H1 (cell line): ENCODE measurements around the gene C20orf173. TPM values are rescaled to one million over a fixed set of nuclear protein-coding genes. Genes with fewer than 3 reads are reported as not detected.

Experiments
- CTCF ChIA-PET: fragments of 300-600 bp; sonication (Branson Sonifier 250); formaldehyde crosslinking; loops from one replicate; lab custom pipeline; 2021; ENCODE audit not compliant: partially characterized antibody; lab: Charles Lee
- POLR2A ChIA-PET: fragments of 300-600 bp; sonication (Branson Sonifier 250); formaldehyde crosslinking; loops from one replicate; lab custom pipeline; 2021; ENCODE audit warnings: inconsistent platforms; ENCODE audit not compliant: partially characterized antibody; lab: Charles Lee
- DNase-seq, 2 experiments: peaks; one replicate each; pipeline versions ENCODE4 v3.0.0 to v3.0.0-alpha.2; 2010 to 2022; ENCODE audit warnings: low spot score in 2 of 2, low read depth in 1 of 2, mixed read lengths in 1 of 2
- FAIRE-seq: peaks from 2 replicates; lab custom pipeline; 2011; peaks lifted over from hg19 to GRCh38; lab: Jason Lieb, UNC
- H2AFZ ChIP-seq: 2 replicates; pipeline ENCODE4 v1.8.1; 2012; ENCODE audit warnings: low read length, inconsistent platforms
- H2AK5ac ChIP-seq: 2 replicates; pipeline ENCODE4 v1.6.1; 2013; ENCODE audit warnings: low read depth, low read length
- H2BK120ac ChIP-seq: replicated peaks from 2 replicates; pipeline ENCODE3; 2013; ENCODE audit warnings: low read depth, low read length, inconsistent platforms
- H2BK12ac ChIP-seq: 2 replicates; pipeline ENCODE4 v1.6.1; 2013; ENCODE audit warnings: low read depth, low read length
- H2BK15ac ChIP-seq: 2 replicates; pipeline ENCODE4 v1.6.1; 2013; ENCODE audit warnings: low read length
- H2BK20ac ChIP-seq: 2 replicates; pipeline ENCODE4 v1.6.1; 2013; ENCODE audit warnings: low read length
- H2BK5ac ChIP-seq: 2 replicates; pipeline ENCODE4 v1.6.1; 2013; ENCODE audit warnings: low read depth, low read length
- H3K14ac ChIP-seq: 2 replicates; pipeline ENCODE4 v1.6.1; 2013; ENCODE audit warnings: inconsistent platforms; ENCODE audit not compliant: insufficient read length
- H3K18ac ChIP-seq: 2 replicates; pipeline ENCODE4 v1.6.1; 2013; ENCODE audit warnings: low read length; ENCODE audit errors: extremely low read depth
- H3K23ac ChIP-seq: 2 replicates; pipeline ENCODE4 v1.6.1; 2013; ENCODE audit warnings: inconsistent platforms; ENCODE audit not compliant: insufficient read length
- H3K23me2 ChIP-seq: 2 replicates; pipeline ENCODE4 v1.6.1; 2013; ENCODE audit warnings: low read depth, low read length
- H3K27ac ChIP-seq: 2 replicates; pipeline ENCODE4 v1.6.1; 2011; ENCODE audit warnings: low read depth, low read length, inconsistent platforms
- H3K27me3 ChIP-seq, 4 experiments: replicated peaks in 1 of 4; 1 replicate in 1 of 4; 2 replicates in 3 of 4; pipeline versions ENCODE4 v1.6.1 to v1.8.1; 2011 to 2013; ENCODE audit warnings: low read length in 3 of 4, mild to moderate bottlenecking in 3 of 4, inconsistent platforms in 2 of 4, mixed read lengths in 2 of 4, moderate library complexity in 1 of 4; ENCODE audit not compliant: control insufficient read depth in 3 of 4, insufficient read depth in 3 of 4; ENCODE audit errors: extremely low read depth in 1 of 4
- H3K36me3 ChIP-seq, 4 experiments: 2 replicates each; pipeline versions ENCODE4 v1.6.1 to v1.8.1; 2011 to 2013; ENCODE audit warnings: mild to moderate bottlenecking in 4 of 4, low read length in 3 of 4, moderate library complexity in 2 of 4, control low read depth in 1 of 4, inconsistent platforms in 1 of 4; ENCODE audit not compliant: insufficient read depth in 4 of 4, control insufficient read depth in 2 of 4
- H3K4ac ChIP-seq: replicated peaks from 2 replicates; pipeline ENCODE3; 2013; ENCODE audit warnings: low read length, low read depth, mixed read lengths, inconsistent platforms; ENCODE audit not compliant: insufficient read length
- H3K4me1 ChIP-seq, 4 experiments: replicated peaks in 1 of 4; 1 replicate in 1 of 4; 2 replicates in 3 of 4; pipeline versions ENCODE4 v1.6.1 to v1.8.1; 2011 to 2013; ENCODE audit warnings: low read length in 3 of 4, inconsistent platforms in 2 of 4, mixed read lengths in 1 of 4; ENCODE audit not compliant: insufficient read depth in 4 of 4, control insufficient read depth in 3 of 4
- H3K4me2 ChIP-seq, 2 experiments: 2 replicates each; pipeline versions ENCODE4 v1.6.1 to v1.8.1; 2011 to 2013; ENCODE audit warnings: low read depth in 2 of 2, low read length in 2 of 2, control low read depth in 1 of 2, inconsistent platforms in 1 of 2, mild to moderate bottlenecking in 1 of 2; ENCODE audit not compliant: insufficient read depth in 1 of 2
- H3K4me3 ChIP-seq, 4 experiments: fragments of 200-600, 300-600 bp in 1 of 4; sonication (generic), shearing (Covaris generic), sonication (Bioruptor Twin) in 1 of 4; 2 replicates each; pipeline versions ENCODE4 v1.5.1 to v1.8.1; 2011 to 2016; ENCODE audit warnings: low read length in 4 of 4, low read depth in 3 of 4, control low read depth in 2 of 4, inconsistent platforms in 2 of 4, mild to moderate bottlenecking in 2 of 4, mixed read lengths in 1 of 4, moderate library complexity in 1 of 4; ENCODE audit not compliant: insufficient read depth in 2 of 4; ENCODE audit errors: extremely low read depth in 1 of 4
- H3K56ac ChIP-seq: replicated peaks from 2 replicates; pipeline ENCODE3; 2013; ENCODE audit warnings: low read depth, mild to moderate bottlenecking, mixed read lengths, low read length, inconsistent platforms; ENCODE audit not compliant: insufficient read length
- H3K79me1 ChIP-seq: 2 replicates; pipeline ENCODE4 v1.6.1; 2013; ENCODE audit warnings: low read depth, low read length, control low read depth
- H3K79me2 ChIP-seq, 2 experiments: 2 replicates each; pipeline versions ENCODE4 v1.6.1 to v1.8.1; 2012 to 2013; ENCODE audit warnings: low read length in 2 of 2, mild to moderate bottlenecking in 2 of 2, inconsistent platforms in 1 of 2; ENCODE audit not compliant: insufficient read depth in 2 of 2, control insufficient read depth in 1 of 2
- H3K9ac ChIP-seq, 4 experiments: replicated peaks in 1 of 4; 1 replicate in 1 of 4; 2 replicates in 3 of 4; pipeline versions ENCODE4 v1.6.1 to v1.8.1; 2011 to 2013; ENCODE audit warnings: low read depth in 3 of 4, low read length in 3 of 4, control low read depth in 2 of 4, mild to moderate bottlenecking in 2 of 4, moderate library complexity in 2 of 4, inconsistent platforms in 1 of 4; ENCODE audit errors: extremely low read depth in 1 of 4
- H3K9me3 ChIP-seq, 2 experiments: 2 replicates each; pipeline versions ENCODE4 v1.6.1 to v1.8.1; 2012 to 2013; ENCODE audit warnings: mild to moderate bottlenecking in 2 of 2, moderate library complexity in 2 of 2, control low read depth in 1 of 2, inconsistent platforms in 1 of 2, low read depth in 1 of 2, low read length in 1 of 2, mixed read lengths in 1 of 2; ENCODE audit not compliant: insufficient read depth in 2 of 2
- H4K20me1 ChIP-seq, 2 experiments: replicated peaks in 1 of 2; 2 replicates each; pipeline versions ENCODE3 to v1.8.1; 2011 to 2013; ENCODE audit warnings: inconsistent platforms in 2 of 2, low read length in 2 of 2, mild to moderate bottlenecking in 1 of 2; ENCODE audit not compliant: insufficient read depth in 2 of 2, control insufficient read depth in 1 of 2
- H4K5ac ChIP-seq: 2 replicates; pipeline ENCODE4 v1.6.1; 2013; ENCODE audit warnings: low read length, low read depth, mixed read lengths, inconsistent platforms; ENCODE audit not compliant: insufficient read length
- H4K8ac ChIP-seq: 2 replicates; pipeline ENCODE4 v1.8.0; 2013; ENCODE audit warnings: mild to moderate bottlenecking, moderate library complexity, low read length, inconsistent platforms; ENCODE audit not compliant: insufficient read depth; ENCODE audit errors: extremely low read depth
- H4K91ac ChIP-seq: replicated peaks from 2 replicates; pipeline ENCODE3; 2013; ENCODE audit warnings: low read length, mixed read lengths, inconsistent platforms; ENCODE audit not compliant: insufficient read length
- EP300 ChIP-seq, 2 experiments: IDR thresholded peaks; 1 replicate in 1 of 2; 2 replicates in 1 of 2; pipeline ENCODE4 v1.6.1; 2011 to 2012; ENCODE audit warnings: low read depth in 2 of 2, low read length in 2 of 2, mild to moderate bottlenecking in 2 of 2, borderline replicate concordance in 1 of 2, inconsistent platforms in 1 of 2, moderate library complexity in 1 of 2
- KDM4A ChIP-seq: IDR thresholded peaks from one replicate; pipeline ENCODE4 v1.7.1; 2012; ENCODE audit warnings: low read depth, mild to moderate bottlenecking, moderate library complexity, low read length, inconsistent platforms; ENCODE audit not compliant: severe bottlenecking
- KDM5A ChIP-seq: fragments of 200-600 bp; IDR thresholded peaks from 2 replicates; pipeline ENCODE4 v1.7.1; 2012; ENCODE audit warnings: mild to moderate bottlenecking, low read length, inconsistent platforms, mixed read lengths
- RFX5 ChIP-seq: IDR thresholded peaks from 2 replicates; pipeline ENCODE4 v1.6.1; 2011; ENCODE audit warnings: low read depth, low read length, improper control_type of control experiment, borderline replicate concordance
- SP4 ChIP-seq: IDR thresholded peaks from 2 replicates; pipeline ENCODE4 v1.6.1; 2012; ENCODE audit warnings: low read length, inconsistent platforms
- SRF ChIP-seq: IDR thresholded peaks from 2 replicates; pipeline ENCODE4 v1.6.1; 2011; ENCODE audit warnings: mild to moderate bottlenecking, low read depth, low read length, moderate library complexity
- TAF1 ChIP-seq: IDR thresholded peaks from 2 replicates; pipeline ENCODE4 v1.6.1; 2011; ENCODE audit warnings: mild to moderate bottlenecking, low read depth, low read length
- USF2 ChIP-seq: IDR thresholded peaks from 2 replicates; pipeline ENCODE4 v1.6.1; 2011; ENCODE audit warnings: low read length, improper control_type of control experiment
- WGBS, 2 experiments: shearing (Covaris generic) in 1 of 2; methylation state at CpG; one replicate each; pipeline versions ENCODE4 v1.1.6 to v1.1.7; 2013 to 2015; ENCODE audit warnings: low lambda C conversion rate in 2 of 2, mixed read lengths in 2 of 2, inconsistent platforms in 1 of 2, low coverage in 1 of 2, missing lambda C conversion rate in 1 of 2; ENCODE audit not compliant: insufficient replicate concordance in 2 of 2, insufficient coverage in 1 of 2, insufficient read length in 1 of 2; ENCODE audit errors: extremely low coverage in 1 of 2, missing lambda C conversion rate in 1 of 2; 5-methylcytosine and 5-hydroxymethylcytosine counted together
- polyA plus RNA-seq, 7 experiments: library from polyadenylated mRNA; depleted of rRNA in 3 of 7; stranded (reverse) in 5 of 7; unstranded in 2 of 7; fragments of >200 nt in 5 of 7; fragments of 200-250 nt in 2 of 7; gene quantifications; 1 replicate in 5 of 7; 2 replicates in 1 of 7; 4 replicates in 1 of 7; pipeline versions ENCODE4 v1.2.1 to v1.2.3, GENCODE V29; 2011 to 2013; ENCODE audit warnings: missing spikeins in 2 of 7, mixed read lengths in 2 of 7
- total RNA-seq: library from RNA; stranded (reverse); fragmentation: NEBNext Ultra II Directional; extraction: Animal tissue kit (Norgen Biotek cat#: 25700); gene quantifications from 2 replicates; pipeline ENCODE4 v1.2.1, GENCODE V29; 2021

C20orf173 gene
- total and polyA plus RNA-seq, 2 of the 8 experiments (the other 6 are each of a cell fraction or from before 2014, with no cell fraction given): not detected

GRCh38 chr20:35515949-35516645 is 13.4 kb downstream of the C20orf173 start:
- H3K4me2 ChIP-seq: no peak overlapping the region
- H2BK20ac ChIP-seq: no peak overlapping the region
- H2BK12ac ChIP-seq: no peak overlapping the region
- TF ChIP-seq SP4 (no peak), KDM4A (no peak), USF2 (no peak), KDM5A (no peak), EP300 (IDR thresholded peaks at IDR 0.05; ENCODE audit: borderline replicate concordance in 1 of 2, low read depth in 2 of 2, low read length in 2 of 2) (no peak), RFX5 (no peak), SRF (no peak), TAF1 (no peak)
- TF ChIP-seq, all 59 proteins: peak for 0
- peaks cover 0 to 5% of the 10 kb centered on the region in 2 experiments for H4K20me1 ChIP-seq
- ChIA-PET CTCF (interaction anchor here (0.5 to 2.6 kb wide), 6 partner anchors 13 to 438 kb away, joined by 3 to 10 read pairs (median 3); partner anchors contain the start of gene SCAND1), POLR2A (interaction anchor here (0.8 kb wide), 1 partner anchor 140 kb away, joined by 3 read pairs; no protein-coding TSS in a partner anchor)
- no peak overlapping the region for H3K4me3 ChIP-seq
- H3K4ac ChIP-seq: no peak overlapping the region
- no peak overlapping the region for H3K9ac ChIP-seq
- no peak overlapping the region for H2BK120ac ChIP-seq
- H2AFZ ChIP-seq: no peak overlapping the region
- H3K27ac ChIP-seq: no peak overlapping the region
- H3K79me2 ChIP-seq: no peaks in the 10 kb centered on the region
- no peak for DNase-seq
- H2BK15ac ChIP-seq: no peak overlapping the region
- no peak overlapping the region for H3K56ac ChIP-seq
- WGBS, 2 experiments: 87% methylated on average over 3 of the region's 3 CpGs; no CpG with 5 or more reads in 1 of the 2 experiments
- H2BK5ac ChIP-seq: no peak overlapping the region
- no peaks in the 10 kb centered on the region for H3K4me1 ChIP-seq
- no peaks in the 10 kb centered on the region for H3K23me2 ChIP-seq
- no peak for FAIRE-seq
- H3K36me3 ChIP-seq: peaks cover 6 to 8% (median 7%) of the 10 kb centered on the region in 4 experiments; a peak in 5 of 8 replicates
- H3K14ac ChIP-seq: no peak overlapping the region
- no peaks in the 10 kb centered on the region for H3K9me3 ChIP-seq
- no peaks in the 10 kb centered on the region for H3K27me3 ChIP-seq
- H4K91ac ChIP-seq: no peak overlapping the region
- no peak overlapping the region for H4K8ac ChIP-seq
- no peak overlapping the region for H3K23ac ChIP-seq
- H3K18ac ChIP-seq: no peak overlapping the region
- no peak overlapping the region for H2AK5ac ChIP-seq
- H4K5ac ChIP-seq: no peak overlapping the region
- H3K79me1 ChIP-seq: no peaks in the 10 kb centered on the region
